ENCODE results near the gene WDR13.
"Not testable (repeated sequence)": the region's sequence is repeated elsewhere in the genome, so short reads cannot be mapped to it uniquely, and the experiment has no call there.

WDR13 gene

DNA sequence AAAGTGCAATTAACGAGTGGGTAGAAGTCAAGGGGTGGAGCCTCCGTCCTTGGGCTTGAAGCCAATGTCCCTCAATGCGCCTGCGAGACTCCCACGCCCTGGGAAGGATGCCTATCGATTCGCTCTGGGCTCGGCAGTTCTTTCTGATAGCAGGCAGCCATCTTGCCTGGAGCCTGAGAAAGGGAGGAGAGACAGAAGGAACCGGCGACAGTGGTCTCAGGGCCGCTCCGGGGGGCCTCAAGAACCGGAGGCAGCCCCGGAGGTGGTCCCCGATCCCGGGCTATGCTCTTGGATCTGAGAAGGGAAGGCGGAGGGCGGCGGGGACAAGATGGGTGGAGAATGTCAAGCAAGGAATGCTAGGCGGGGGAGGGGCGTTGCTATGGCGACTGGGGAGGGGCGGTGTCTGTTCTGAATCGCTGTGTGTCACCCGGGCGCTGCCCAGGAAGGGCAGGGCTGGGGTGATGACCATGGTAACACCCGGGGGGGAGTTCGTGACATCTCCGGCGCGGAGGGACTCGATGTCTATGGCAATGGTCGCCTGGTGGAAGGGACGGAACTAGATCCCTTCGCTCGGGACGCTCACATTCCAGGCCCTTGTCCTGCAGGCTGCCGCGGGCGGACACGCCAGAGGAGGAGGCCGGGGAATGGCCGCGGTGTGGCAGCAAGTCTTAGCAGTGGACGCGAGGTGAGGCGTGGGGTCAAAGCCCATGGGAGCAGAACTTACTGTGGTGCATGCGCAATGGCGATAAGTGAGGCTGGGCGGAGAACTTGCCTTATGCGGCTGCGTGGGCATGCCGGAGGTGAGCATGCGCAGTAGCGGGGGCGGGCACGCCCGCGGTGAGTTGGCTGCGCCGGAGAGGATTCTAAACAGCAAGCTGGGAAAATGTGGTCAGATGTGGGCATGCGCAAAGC lies at the start of gene WDR13:
TSS of gene WDR13 (plus strand) at position 140 of the 912 bp plus-strand sequence. CDS start at position 645, 505 bp downstream.
- peak; percentile 98 for DNase-seq (ENCODE audit: low read depth, low spot score)

DNA sequence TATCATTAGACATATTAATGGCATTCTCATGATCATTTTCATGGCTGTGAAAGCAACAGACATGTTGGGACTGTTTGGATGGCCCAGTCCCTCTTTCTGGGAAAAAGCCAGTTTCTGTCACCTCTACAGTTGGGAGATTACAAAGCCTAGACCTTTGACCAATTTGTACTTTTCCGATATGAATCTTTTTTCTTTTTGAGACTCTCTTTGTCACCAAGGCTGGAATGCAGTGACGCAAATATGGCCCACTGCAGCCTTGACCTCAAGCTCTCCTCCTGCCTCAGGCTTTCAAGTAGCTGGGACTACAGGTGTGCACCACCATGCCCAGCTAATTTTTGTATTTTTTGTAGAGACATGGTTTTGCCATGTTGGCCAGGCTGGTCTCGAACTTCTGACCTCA lies 48.4 kb upstream of the WDR13 start:
- DNase-seq (ENCODE audit: low read depth, low spot score): no peak

DNA sequence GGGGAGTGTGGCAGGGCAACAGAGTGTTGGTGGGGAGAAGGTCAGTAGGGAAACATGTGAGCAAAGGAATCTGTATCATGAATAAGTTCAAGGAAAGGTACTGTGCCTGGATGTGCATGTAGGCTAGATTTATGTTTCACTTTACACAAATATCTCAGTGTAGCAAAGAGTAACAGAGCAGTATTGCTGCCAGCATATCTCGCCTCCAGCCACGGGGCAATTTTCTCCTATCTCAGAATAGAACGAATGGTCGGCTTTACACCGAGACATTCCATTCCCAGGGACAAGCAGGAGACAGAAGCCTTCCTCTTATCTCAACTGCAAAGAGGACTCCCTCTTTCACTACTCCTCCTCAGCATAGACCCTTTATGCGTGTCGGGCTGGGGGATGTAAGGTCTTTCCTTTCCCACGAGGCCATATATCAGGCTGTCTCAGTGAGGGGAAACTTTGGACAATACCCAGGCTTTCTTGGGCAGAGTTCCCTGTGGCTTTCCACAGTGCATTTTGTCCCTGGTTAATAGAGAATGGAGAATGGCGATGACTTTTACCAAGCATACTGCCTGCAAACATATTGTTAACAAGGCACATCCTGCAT lies 41.5 kb upstream of the WDR13 start:
- not testable (repeated sequence) for DNase-seq (ENCODE audit: low read depth, low spot score)

DNA sequence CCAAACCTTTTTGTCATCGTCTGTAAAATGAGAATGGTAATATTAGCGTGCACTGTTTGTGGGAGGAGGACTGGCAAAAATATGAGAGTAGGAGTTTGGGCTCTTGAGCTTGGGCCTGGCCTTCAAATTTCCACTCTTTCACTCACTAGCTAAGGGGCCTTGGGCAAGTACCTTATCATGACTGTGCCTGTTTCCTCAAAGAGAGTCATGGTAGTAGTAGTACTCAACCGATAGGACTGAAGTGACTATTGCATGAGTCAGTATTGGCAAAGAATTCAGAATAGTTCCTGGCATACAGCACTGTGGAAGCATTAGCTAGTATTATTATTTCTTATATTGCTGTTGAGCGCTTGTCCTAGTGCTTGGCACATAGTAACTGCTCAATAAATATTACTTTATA lies 39.0 kb upstream of the WDR13 start:
- no peak for DNase-seq (ENCODE audit: low read depth, low spot score)

DNA sequence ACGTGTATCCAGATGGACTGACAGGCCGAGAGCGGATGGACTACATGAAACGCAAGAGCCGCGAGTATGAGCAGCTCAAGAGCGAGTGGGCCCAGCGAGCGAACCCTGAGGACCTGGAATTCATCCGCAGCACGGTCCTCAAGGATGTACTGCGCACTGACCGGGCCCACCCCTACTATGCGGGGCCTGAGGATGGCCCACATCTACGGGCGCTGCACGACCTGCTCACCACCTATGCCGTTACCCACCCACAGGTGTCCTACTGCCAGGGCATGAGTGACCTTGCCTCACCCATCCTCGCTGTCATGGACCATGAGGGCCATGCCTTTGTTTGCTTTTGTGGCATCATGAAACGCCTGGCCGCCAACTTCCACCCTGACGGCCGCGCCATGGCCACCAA lies 37.7 kb upstream of the WDR13 start:
- no peak for DNase-seq (ENCODE audit: low read depth, low spot score)

DNA sequence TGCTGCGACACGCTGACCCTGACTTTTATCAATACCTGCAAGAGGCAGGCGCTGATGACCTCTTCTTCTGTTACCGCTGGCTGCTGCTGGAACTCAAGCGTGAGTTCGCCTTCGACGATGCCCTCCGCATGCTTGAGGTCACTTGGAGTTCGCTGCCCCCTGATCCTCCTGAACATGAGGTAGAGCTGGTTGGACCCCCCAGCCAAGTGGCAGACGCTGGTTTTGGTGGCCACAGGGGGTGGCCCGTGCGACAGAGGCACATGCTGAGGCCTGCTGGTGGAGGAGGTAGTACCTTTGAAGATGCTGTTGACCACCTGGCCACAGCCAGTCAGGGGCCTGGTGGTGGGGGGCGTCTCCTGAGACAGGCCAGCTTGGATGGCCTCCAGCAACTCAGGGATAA lies 37.2 kb upstream of the WDR13 start:
- no peak for DNase-seq (ENCODE audit: low read depth, low spot score)

DNA sequence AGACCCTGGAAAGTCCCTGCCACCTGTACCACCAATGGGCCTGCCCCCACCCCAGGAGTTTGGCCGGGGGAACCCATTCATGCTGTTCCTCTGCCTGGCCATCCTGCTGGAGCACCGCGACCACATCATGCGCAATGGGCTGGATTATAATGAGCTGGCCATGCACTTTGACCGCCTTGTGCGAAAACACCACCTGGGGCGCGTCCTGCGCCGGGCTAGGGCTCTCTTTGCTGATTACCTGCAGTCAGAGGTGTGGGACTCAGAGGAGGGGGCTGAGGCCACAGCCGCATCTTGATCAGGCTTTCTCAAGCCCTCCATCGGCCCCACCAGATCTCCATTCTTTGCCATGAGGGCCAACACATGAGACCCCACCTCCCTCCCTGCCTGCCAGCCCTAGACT lies 36.6 kb upstream of the WDR13 start:
- DNase-seq (ENCODE audit: low read depth, low spot score): no peak

DNA sequence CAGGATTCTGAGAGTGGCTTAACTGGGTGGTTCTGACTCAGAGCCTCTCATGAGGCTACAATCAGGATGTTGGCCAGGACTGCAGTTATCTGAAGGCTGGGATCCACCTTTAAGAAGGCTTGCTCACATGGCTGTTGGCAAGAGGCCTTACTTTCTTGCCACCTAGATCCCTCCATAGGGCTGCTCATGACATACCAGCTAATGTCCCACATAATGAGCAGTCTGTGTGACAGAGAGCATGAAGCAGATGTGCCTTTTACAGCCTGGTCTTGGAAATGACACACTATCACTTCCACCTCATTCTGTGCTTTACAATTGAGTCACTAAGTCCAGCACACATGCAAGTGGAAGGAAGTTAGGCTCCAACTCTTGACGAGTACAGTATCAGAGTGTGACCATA lies 27.3 kb upstream of the WDR13 start:
- DNase-seq (ENCODE audit: low read depth, low spot score): no peak

DNA sequence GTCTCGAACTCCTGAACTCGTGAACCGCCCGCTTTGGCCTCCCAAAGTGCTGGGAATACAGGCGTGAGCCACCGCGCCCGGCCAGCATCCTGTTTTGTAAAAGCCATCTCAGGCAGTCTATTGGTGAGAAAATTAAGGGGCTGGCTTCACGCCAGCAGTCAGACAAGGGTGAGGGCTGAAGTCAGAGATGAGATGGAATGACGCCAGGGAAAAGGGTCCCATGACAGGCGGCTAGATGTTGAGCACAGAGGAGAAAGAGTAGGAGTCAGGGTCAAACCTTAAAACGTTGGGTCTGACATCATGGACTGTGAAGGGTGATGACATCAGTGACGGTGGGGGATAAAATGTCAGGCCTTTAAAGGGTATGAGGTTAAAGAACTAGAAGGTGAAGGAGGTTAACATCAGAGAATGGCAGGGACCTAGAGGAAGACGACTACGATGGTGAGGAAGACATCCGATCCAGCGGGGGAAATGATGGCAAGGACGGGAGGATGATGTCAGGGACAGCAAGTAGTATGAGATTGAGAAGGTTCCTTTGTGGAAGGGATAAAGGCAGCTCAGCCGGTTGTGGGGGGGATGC lies 23.5 kb upstream of the WDR13 start:
- DNase-seq (ENCODE audit: low read depth, low spot score): peak; percentile 68

DNA sequence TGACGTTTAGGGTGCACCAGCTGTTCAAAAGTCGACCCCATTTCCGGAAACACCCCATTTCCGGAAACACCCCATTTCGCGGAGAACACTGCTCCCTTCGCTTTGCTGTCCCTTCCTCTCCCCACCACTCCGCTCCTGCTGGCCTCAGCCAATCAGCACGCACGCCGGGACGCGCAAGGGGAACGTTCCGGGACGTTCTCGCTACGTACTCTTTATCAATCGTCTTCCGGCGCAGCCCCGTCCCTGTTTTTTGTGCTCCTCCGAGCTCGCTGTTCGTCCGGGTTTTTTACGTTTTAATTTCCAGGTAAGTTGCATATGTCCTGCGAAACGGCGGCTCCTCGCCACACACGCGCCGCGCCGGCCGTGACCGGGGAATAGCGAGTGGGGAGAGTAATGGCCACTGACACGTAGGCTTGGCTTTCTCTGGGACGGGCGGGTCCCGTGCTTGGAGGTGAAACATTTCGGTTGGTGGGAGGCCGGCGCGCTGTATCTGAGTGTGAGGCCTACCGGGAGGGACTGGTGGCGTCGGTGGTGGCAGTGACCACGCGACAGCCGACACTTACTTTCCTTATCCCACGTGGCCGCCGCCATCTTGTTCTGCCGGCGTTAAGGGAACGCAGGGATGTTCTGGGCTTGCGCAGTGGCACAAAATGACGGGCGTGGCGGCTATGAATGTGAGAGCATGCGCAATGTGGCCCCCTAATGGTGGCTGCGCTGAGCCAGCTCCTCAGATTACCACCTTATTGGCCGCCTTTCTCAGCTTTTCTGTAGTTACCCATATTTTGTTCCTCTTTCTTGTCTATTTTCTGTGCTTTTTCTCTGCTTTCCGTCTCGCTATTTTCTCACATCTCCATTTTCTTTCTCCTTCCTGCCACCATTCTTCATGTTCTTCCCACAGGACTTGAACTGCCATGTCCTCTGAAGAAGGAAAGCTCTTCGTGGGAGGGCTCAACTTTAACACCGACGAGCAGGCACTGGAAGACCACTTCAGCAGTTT lies 22.7 kb upstream of the WDR13 start, which contains the start of gene RBM3:
TSS of gene RBM3 (plus strand) at position 215 of the 997 bp plus-strand sequence. CDS start at position 912, 697 bp downstream.
- DNase-seq (ENCODE audit: low read depth, low spot score): peak; percentile 96

DNA sequence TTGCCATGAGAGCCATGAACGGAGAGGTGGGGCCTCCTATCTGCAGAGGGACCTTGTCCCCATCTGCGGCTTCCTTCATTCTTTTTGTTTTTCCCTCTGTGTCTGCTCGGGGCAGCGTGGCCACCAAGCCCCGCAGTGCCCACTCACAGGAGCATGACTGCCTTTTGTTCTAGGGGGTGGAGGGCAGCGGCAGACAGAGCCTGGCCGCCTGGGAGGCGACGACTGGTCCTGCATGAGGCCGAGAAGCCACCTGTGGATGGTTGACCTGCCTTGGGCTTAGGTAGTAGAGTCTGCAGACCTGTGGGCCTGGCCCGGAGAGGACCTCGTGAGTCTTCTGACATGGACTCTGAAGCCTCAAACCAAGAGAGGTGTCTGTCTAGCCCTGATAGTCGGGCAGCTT lies 21.6 kb upstream of the WDR13 start:
- no peak for DNase-seq (ENCODE audit: low read depth, low spot score)

DNA sequence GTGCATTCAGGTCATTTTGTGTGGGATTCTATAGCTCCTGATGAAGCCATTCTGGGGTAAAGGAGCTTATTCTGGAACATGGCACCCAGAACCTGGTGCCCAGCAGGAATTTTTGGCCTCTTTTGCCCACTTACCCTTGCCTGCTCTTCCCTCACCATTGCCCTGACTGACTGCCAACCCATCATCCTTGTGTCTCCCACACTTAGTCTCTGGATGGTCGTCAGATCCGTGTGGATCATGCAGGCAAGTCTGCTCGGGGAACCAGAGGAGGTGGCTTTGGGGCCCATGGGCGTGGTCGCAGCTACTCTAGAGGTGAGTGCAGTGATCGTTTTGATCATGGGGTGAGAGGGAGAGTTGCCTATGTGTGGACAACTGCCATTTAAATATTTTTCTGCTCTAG lies 21.2 kb upstream of the WDR13 start:
- no peak for DNase-seq (ENCODE audit: low read depth, low spot score)

DNA sequence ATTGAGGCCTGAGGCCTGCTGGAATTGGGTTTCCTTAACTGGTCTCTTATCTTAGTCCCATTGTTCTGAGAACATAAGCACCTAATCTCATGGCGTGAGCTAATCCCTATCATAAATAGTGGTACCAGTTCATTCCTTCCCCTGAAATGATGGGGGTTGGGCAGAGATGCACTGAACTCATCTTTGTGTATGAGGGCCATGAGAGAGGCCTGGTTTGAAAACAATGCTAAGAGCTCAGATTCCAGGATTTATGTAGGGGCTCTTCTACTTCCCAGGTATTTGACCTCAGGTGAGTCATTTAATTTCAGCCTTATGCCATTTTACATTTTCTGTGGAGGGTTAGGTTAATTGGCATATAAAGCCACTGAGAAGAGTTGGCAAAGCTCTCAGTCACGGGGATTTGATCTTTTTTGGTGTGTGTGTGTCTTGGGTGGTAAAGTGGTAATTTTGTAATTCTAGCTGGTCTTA lies 18.6 kb upstream of the WDR13 start:
- no peak for DNase-seq (ENCODE audit: low read depth, low spot score)

DNA sequence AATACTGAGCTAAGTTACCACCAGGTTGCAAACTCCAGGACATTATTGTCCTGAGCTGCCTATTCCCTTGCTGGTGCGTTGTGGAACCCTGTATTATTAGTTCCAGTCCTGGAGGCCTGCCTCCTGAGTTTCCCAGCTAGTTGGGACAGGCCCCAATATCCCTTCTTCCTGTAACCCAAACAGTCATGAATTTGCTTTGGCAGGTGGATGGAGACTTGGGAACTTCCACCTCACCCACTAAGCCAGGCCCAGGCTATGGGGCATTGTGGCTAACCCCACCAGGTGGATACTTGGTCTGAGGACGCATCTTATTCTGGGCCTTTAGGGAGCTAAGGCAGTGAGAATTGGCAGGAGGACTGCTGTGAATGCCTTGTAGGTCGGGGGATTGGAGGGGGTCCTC lies 18.0 kb upstream of the WDR13 start:
- no peak for DNase-seq (ENCODE audit: low read depth, low spot score)

DNA sequence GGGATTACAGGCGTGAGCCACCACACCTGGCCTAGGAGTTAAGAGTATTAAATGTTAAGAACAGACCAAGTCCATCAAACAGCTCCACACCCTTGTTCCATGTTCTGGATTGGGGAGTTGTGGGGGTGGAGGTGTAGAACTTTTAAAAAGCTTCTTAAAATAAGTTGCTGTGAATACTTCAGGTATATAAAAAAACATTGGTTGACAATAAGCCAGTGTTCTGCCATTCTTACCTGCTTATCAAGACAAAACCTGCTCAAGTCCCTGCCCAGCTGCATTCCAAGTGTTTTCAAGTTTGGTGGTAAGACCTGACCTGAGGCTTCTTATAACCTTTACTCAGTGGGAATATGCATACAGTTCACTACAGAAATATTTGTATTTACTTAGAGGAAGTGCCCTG lies 16.6 kb upstream of the WDR13 start:
- DNase-seq (ENCODE audit: low read depth, low spot score): peak; percentile 58

DNA sequence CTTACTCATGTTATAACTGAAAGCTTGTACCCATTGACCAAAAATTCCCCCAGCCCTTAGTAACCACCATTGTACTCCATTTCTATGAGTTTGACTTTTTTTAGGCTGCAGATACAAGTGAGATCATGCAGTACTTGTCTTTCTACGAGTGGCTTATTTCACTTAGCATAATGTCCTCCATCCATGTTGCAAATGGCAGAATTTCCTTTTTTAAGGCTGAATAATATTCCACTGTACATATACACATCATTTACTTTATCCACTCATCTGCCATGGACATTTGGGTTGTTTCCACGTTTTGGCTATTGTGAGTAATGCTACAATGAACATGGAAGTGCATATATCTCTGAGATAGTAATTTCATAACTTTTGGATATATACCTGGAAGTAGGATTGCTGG lies 12.6 kb upstream of the WDR13 start:
- no peak for DNase-seq (ENCODE audit: low read depth, low spot score)

DNA sequence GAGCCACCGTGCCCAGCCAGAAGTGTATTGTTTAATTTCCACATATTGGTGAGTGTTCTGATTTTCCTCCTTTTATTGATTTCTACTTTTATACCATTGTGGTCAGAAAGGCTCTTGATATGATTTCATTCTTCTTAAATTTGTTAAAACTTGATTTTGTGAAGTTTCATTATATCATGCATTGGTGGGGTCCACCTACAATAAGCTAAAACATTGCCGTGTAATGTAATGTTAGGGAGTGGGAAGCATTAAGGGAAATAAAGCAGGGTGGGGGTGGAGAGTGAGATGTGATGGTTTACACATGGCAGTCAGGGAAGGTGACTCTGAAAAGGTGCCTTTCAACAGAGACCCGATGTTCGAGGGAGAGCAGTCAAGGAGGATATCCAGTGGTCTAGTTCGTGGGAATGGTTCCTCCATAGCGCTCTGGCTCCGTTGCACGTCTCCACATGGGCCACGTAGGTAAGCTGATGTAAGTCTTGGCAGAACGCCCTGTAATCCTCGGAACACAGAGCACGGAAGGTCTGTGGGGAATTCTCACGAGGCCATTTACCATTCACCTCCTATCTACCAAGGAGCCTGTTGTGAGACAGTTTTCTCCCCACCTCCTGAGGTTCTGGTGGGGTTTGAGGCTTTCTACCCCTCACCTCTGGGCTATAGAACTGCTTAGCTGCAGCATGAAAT lies 7.7 kb upstream of the WDR13 start:
- no peak for DNase-seq (ENCODE audit: low read depth, low spot score)

DNA sequence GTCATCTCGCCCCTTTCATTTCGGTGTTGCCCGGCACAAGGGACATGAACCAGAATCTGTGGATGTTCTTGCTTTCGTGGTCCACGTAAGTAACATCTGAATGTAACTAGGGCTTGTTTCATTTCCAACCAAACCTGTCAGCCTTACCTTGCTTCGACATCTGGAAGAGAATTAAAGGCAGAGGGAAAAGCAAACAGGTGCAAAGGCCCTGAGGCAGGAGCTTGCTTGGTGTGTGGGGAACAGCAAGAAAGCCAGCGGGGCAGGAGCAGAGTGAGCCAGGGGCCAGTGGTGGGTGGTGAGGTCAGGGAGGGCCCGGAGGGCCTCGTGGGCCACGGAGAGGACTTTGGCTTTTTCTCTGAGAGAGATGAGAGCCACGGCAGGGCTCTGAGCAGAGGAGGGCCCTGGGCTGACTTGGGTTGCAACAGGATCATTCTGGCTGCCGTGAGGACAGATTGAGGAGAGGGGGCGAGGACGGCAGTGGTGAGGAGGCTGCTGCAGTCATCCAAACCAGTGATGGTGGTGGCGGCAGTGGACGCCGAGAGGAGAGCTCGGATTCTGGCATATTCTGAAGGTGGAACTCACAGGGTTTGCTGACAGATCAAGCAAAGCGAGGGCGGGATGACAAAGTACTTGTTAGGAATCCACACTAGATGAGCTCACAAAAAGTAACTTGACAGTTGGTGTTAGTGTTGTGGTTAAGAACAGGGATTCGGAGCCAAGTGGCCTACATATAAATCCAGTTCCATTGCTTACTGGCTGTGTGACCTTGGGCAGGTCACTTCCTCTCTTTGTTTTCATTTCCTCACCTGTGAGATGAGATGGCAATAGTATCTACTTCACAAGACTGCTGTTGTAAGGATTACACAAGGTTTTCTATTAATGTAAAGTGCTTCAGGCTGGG lies 6.8 kb upstream of the WDR13 start:
- DNase-seq (ENCODE audit: low read depth, low spot score): no peak

DNA sequence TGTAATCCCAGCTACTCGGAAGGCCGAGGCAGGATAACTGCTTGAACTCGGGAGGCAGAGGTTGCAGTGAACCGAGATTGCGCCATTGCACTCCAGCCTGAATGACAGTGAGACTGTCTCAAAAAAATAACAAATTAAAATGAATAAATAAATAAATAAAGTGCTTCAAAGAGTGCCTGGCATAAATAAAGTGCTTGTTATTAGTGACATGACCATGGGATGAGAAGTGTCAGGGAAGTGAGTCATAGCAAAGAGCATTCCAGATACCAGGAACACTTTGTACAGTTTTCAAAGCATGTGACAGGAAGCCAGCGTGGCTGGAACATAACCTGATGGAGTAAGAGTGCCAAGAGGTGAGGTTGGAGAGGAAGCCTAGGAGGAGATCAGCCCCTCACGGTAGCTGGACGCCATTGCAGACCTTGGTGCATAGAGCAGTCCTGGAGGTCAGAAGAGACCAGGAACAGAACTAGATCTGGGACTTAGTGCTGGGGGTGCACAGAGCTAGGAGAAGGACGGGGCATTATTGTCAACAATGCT lies 6.0 kb upstream of the WDR13 start:
- DNase-seq (ENCODE audit: low read depth, low spot score): no peak

All from ELF-1 (cell line).